GM12892 (cell line): Measurements from ENCODE around the gene LETM1.

Source experiments
- POLR2A ChIP-seq: IDR thresholded peaks from 2 replicates; pipeline ENCODE4 v1.6.1; 2011; ENCODE audit warnings: low read depth, low read length, control low read depth
- POLR2AphosphoS5 ChIP-seq: IDR thresholded peaks from 2 replicates; pipeline ENCODE4 v1.6.1; 2011; ENCODE audit warnings: low read depth, low read length, control low read depth
- TAF1 ChIP-seq: IDR thresholded peaks from 2 replicates; pipeline ENCODE4 v1.6.1; 2011; ENCODE audit warnings: low read depth, mild to moderate bottlenecking, control low read depth, low read length, borderline replicate concordance

- no peak for TF ChIP-seq POLR2AphosphoS5
- TF ChIP-seq TAF1 = no peak
- TF ChIP-seq POLR2A = no peak
These were observed 42.0 kb downstream of the LETM1 start for GRCh38 chr4:1813915-1814314.
